ENCODE results near the gene ANXA5. TPM values are rescaled to one million over a fixed set of nuclear protein-coding genes. Genes with fewer than 3 reads are reported as not detected.

The ANXA5 gene
- total RNA-seq, 1 experiment from 2014 or later = 231 TPM

GRCh38 chr4:121653986-121654385 is 42.8 kb downstream of the ANXA5 start:
- no peak overlapping the region for H3K18ac ChIP-seq (ENCODE audit: insufficient read length, low read depth, low read length)
- H3K14ac ChIP-seq (ENCODE audit: insufficient read depth, low read length) = no peak overlapping the region
- H3K9me3 ChIP-seq (ENCODE audit: control insufficient read depth, low read depth, low read length) = no peaks in the 10 kb centered on the region
- no peaks in the 10 kb centered on the region for H3K36me3 Mint-ChIP-seq (ENCODE audit: insufficient read depth in 1 of 3, low read depth in 3 of 3)
- no peaks in the 10 kb centered on the region for H3K27me3 ChIP-seq (ENCODE audit: insufficient read depth, low read length)
- H2BK15ac ChIP-seq (ENCODE audit: low read depth, low read length) = no peak overlapping the region
- DNase-seq = no peak
- no peak overlapping the region for H4K8ac ChIP-seq (replicated peaks; ENCODE audit: insufficient read length, low read depth, low read length)
- no peak overlapping the region for H3K27ac ChIP-seq (ENCODE audit: insufficient read length, low read depth, low read length)
- no peak overlapping the region for H3K23ac ChIP-seq (ENCODE audit: insufficient read length, low read depth, low read length)
- H3K79me1 ChIP-seq (ENCODE audit: insufficient read depth, low read depth, low read length, poor library complexity, severe bottlenecking) = no peaks in the 10 kb centered on the region
- no peak overlapping the region for H2BK20ac ChIP-seq (ENCODE audit: low read depth, low read length, poor library complexity, severe bottlenecking)
- no CpG with 5 or more reads among the region's 6 CpGs for WGBS (ENCODE audit: extremely low coverage, insufficient read length, low lambda C conversion rate)
- H4K20me1 ChIP-seq (ENCODE audit: control insufficient read depth, insufficient read depth, insufficient read length) = no peaks in the 10 kb centered on the region
- no peak overlapping the region for H2AK5ac ChIP-seq (ENCODE audit: insufficient read length, low read length)
- no peak overlapping the region for H3K4me3 Mint-ChIP-seq
- no peak overlapping the region for H3T11ph ChIP-seq (ENCODE audit: low read length)
- H3K9ac ChIP-seq (ENCODE audit: extremely low read depth, insufficient read length, low read length) = no peak overlapping the region
- no peak overlapping the region for H2AFZ ChIP-seq (ENCODE audit: low read length)
- no peak overlapping the region for H2BK120ac ChIP-seq (ENCODE audit: low read depth, low read length, poor library complexity, severe bottlenecking)
- no peak overlapping the region for H2BK5ac ChIP-seq (ENCODE audit: insufficient read length, low read length)
- H2BK12ac ChIP-seq (ENCODE audit: insufficient read length, low read depth, low read length) = no peak overlapping the region
- no peaks in the 10 kb centered on the region for H3K9me3 Mint-ChIP-seq
- H3K27me3 Mint-ChIP-seq (ENCODE audit: low read depth) = no peaks in the 10 kb centered on the region
- H3K27ac Mint-ChIP-seq = no peak overlapping the region
- no peaks in the 10 kb centered on the region for H3K4me1 ChIP-seq (ENCODE audit: insufficient read depth, low read length)
- no peak overlapping the region for H3K56ac ChIP-seq (ENCODE audit: insufficient read length, low read depth, low read length)
- no peaks in the 10 kb centered on the region for H3K79me2 ChIP-seq (ENCODE audit: insufficient read depth, low read length)
- no peak overlapping the region for H3K4me2 ChIP-seq (ENCODE audit: insufficient read depth, insufficient read length, low read length)
- H3K23me2 ChIP-seq (ENCODE audit: insufficient read length, low read depth, low read length, poor library complexity, severe bottlenecking) = no peaks in the 10 kb centered on the region
- H3K4me1 Mint-ChIP-seq = no peaks in the 10 kb centered on the region
- no peak overlapping the region for H3K4ac ChIP-seq (ENCODE audit: low read depth, low read length)
- TF ChIP-seq, protein P1, sequence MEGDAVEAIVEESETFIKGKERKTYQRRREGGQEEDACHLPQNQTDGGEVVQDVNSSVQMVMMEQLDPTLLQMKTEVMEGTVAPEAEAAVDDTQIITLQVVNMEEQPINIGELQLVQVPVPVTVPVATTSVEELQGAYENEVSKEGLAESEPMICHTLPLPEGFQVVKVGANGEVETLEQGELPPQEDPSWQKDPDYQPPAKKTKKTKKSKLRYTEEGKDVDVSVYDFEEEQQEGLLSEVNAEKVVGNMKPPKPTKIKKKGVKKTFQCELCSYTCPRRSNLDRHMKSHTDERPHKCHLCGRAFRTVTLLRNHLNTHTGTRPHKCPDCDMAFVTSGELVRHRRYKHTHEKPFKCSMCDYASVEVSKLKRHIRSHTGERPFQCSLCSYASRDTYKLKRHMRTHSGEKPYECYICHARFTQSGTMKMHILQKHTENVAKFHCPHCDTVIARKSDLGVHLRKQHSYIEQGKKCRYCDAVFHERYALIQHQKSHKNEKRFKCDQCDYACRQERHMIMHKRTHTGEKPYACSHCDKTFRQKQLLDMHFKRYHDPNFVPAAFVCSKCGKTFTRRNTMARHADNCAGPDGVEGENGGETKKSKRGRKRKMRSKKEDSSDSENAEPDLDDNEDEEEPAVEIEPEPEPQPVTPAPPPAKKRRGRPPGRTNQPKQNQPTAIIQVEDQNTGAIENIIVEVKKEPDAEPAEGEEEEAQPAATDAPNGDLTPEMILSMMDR (conservative IDR thresholded peaks at IDR 0.05) = no peak
- H4K91ac ChIP-seq (ENCODE audit: insufficient read length, low read depth, low read length) = no peak overlapping the region
- H4K5ac ChIP-seq (ENCODE audit: insufficient read length, low read depth, low read length) = no peak overlapping the region
